Right lobe of liver (tissue), 6 donors: ENCODE data around the gene IMP4. TPM values are rescaled to one million over a fixed set of nuclear protein-coding genes. Genes with fewer than 3 reads are reported as not detected.

Experiments
- ATAC-seq, 4 donors: fragments of 200-7000 bp; cut with Tn5 transposase; one replicate each; pipeline ENCODE4 v1.9.1; 2020; ENCODE audit warnings: mild to moderate bottlenecking in 4 of 4, moderate library complexity in 4 of 4
- DNase-seq, 3 donors: peaks; one replicate each; pipeline ENCODE4 v3.0.0-alpha.2; 2020
- H3K27ac ChIP-seq, 3 donors: fragments of 200-600 bp; one replicate each; pipeline ENCODE4 v1.8.0; 2022
- H3K27me3 ChIP-seq, 2 donors: fragments of 200-600 bp; one replicate each; pipeline ENCODE4 v1.8.0; 2022
- H3K36me3 ChIP-seq, 4 donors: fragments of 200-600 bp; sonication (generic) in 1 of 4; one replicate each; pipeline versions ENCODE4 v1.5.1 to v1.8.0; 2017 to 2022; ENCODE audit warnings: control low read depth in 1 of 4
- H3K4me1 ChIP-seq, 4 donors: fragments of 200-600 bp; sonication (generic) in 1 of 4; one replicate each; pipeline versions ENCODE4 v1.5.1 to v1.8.0; 2017 to 2022; ENCODE audit warnings: control low read depth in 1 of 4
- H3K4me3 ChIP-seq, 3 donors: fragments of 200-600 bp; one replicate each; pipeline ENCODE4 v1.8.0; 2022
- H3K9me3 ChIP-seq, 4 donors: fragments of 200-600 bp; sonication (generic) in 1 of 4; one replicate each; pipeline versions ENCODE4 v1.5.1 to v1.8.0; 2017 to 2022; ENCODE audit warnings: control low read depth in 1 of 4
- CTCF ChIP-seq, 4 donors: fragments of 200-600 bp in 3 of 4; fragments of 450-650 bp in 1 of 4; IDR thresholded peaks; one replicate each; pipeline versions ENCODE4 v1.5.1 to v1.8.0; 2016 to 2022; ENCODE audit warnings: antibody characterized with exemption in 4 of 4, mild to moderate bottlenecking in 2 of 4
- POLR2A ChIP-seq: fragments of 450-650 bp; IDR thresholded peaks from one replicate; pipeline ENCODE4 v1.6.1; 2017; ENCODE audit warnings: antibody characterized with exemption, mild to moderate bottlenecking
- WGBS: methylation state at CpG from one replicate; pipeline ENCODE4 v1.1.6; 2018; ENCODE audit warnings: low coverage, low lambda C conversion rate; ENCODE audit not compliant: insufficient coverage; ENCODE audit errors: missing lambda C conversion rate; 5-methylcytosine and 5-hydroxymethylcytosine counted together
- intact Hi-C, 2 donors: fragments of 100-400 bp; cut with DNase I; formaldehyde crosslinking; loops; one replicate each; pipeline versions ENCODE4 v1.11.2 to v1.14.1; 2022
- total RNA-seq, 6 experiments: library from RNA; depleted of rRNA in 2 of 6; stranded (reverse); fragments of >200 nt in 2 of 6; fragmentation: NEBNext Ultra II Directional in 3 of 6; extraction: Animal tissue kit (Norgen Biotek cat#: 25700) in 3 of 6; gene quantifications; one replicate each; pipeline versions ENCODE4 v1.1.0 to v1.2.4, GENCODE V29; 2016 to 2023
- donor health status: DM: no; HTN: yes; CAD: no.
- donor health status: DM: no; HTN: no; CAD: no.
- donor health status: DM: no; HTN: no; CAD: no.
- donor health status: DM: no; HTN: yes; CAD: no.
- donor health status: DM: no; HTN: yes; CAD: no.

IMP4 gene
- total RNA-seq, 6 experiments from 2014 or later = 43.1 to 136 (median 56.7) TPM

- no peak overlapping the region for H3K4me3 ChIP-seq
- H3K27ac ChIP-seq = no peak overlapping the region
- no peaks in the 10 kb centered on the region for H3K27me3 ChIP-seq
- H3K36me3 ChIP-seq = peaks cover 0 to 2% (median 0%) of the 10 kb centered on the region in 4 donors
- WGBS = 91% methylated on average over 4 of the region's 7 CpGs
- intact Hi-C loops = no loop called here
- no peak for ATAC-seq
- peaks cover 0 to 12% (median 0%) of the 10 kb centered on the region in 4 donors for H3K4me1 ChIP-seq
- no peaks in the 10 kb centered on the region for H3K9me3 ChIP-seq
- DNase-seq = no peak
- TF ChIP-seq POLR2A (no peak), CTCF (IDR thresholded peaks at IDR 0.05) (no peak)
These were observed 15.2 kb downstream of the IMP4 start for GRCh38 chr2:130357864-130358263.

- H3K27ac ChIP-seq = no peak overlapping the region
- no peak for ATAC-seq
- H3K27me3 ChIP-seq = no peaks in the 10 kb centered on the region
- 100% methylated on average over 4 of the region's 33 CpGs for WGBS
- DNase-seq = no peak
- no peaks in the 10 kb centered on the region for H3K9me3 ChIP-seq
- intact Hi-C loops = no loop called here
- peaks cover 0 to 2% (median 0%) of the 10 kb centered on the region in 4 donors for H3K36me3 ChIP-seq
- TF ChIP-seq CTCF (IDR thresholded peaks at IDR 0.05) (no peak), POLR2A (no peak)
- no peak overlapping the region for H3K4me3 ChIP-seq
- peaks cover 0 to 12% (median 0%) of the 10 kb centered on the region in 4 donors for H3K4me1 ChIP-seq
These were observed 16.0 kb downstream of the IMP4 start for GRCh38 chr2:130358420-130359350.

GRCh38 chr2:130359466-130359865, 16.8 kb downstream of the IMP4 start:
- no peaks in the 10 kb centered on the region for H3K9me3 ChIP-seq
- DNase-seq = no peak
- H3K27me3 ChIP-seq = no peaks in the 10 kb centered on the region
- intact Hi-C loops = no loop called here
- peaks cover 0 to 2% (median 0%) of the 10 kb centered on the region in 4 donors for H3K36me3 ChIP-seq
- ATAC-seq = no peak
- TF ChIP-seq CTCF (IDR thresholded peaks at IDR 0.05) (no peak), POLR2A (no peak)
- H3K4me3 ChIP-seq = no peak overlapping the region
- peaks cover 0 to 12% (median 0%) of the 10 kb centered on the region in 4 donors for H3K4me1 ChIP-seq
- no CpG with 5 or more reads among the region's 5 CpGs for WGBS
- H3K27ac ChIP-seq = no peak overlapping the region

DNA sequence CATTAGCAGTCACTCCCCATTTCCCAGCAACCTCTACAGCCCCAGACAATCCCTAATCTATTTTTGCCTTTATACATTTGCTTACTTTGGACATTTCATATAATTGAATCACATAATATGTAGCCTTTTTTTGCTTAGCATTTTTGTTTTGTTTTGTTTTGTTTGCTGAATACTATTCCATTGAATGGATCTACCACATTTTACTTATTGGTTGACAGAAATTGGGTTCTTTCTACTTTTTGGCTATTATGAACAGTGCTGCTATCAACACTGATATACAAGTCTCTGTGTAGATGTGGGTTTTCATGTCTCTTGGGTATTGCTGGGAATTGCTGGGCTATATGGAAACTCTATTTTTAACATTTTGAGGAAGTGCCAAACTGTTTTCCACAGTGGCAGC, 20.8 kb downstream of the IMP4 start:
- H3K4me1 ChIP-seq = no peaks in the 10 kb centered on the region
- intact Hi-C loops = no loop called here
- no peak overlapping the region for H3K4me3 ChIP-seq
- H3K27ac ChIP-seq = no peak overlapping the region
- ATAC-seq (no peak), DNase-seq (no peak)
- H3K27me3 ChIP-seq = no peaks in the 10 kb centered on the region
- no peaks in the 10 kb centered on the region for H3K9me3 ChIP-seq
- TF ChIP-seq CTCF (IDR thresholded peaks at IDR 0.05) = no peak
- H3K36me3 ChIP-seq = peaks cover 0 to 2% (median 0%) of the 10 kb centered on the region in 4 donors
